CD4-positive, alpha-beta T cell (primary cell): ENCODE results near the gene MAMDC2. TPM values are rescaled to one million over a fixed set of nuclear protein-coding genes. Genes with fewer than 3 reads are reported as not detected.

Source experiments
- ATAC-seq: fragments of 200-7000 bp; cut with Tn5 transposase; one replicate; pipeline ENCODE4 v1.10.0; 2022; ENCODE audit warnings: mild to moderate bottlenecking; ENCODE audit not compliant: poor library complexity
- CTCF ChIA-PET: fragments of 350-600 bp; sonication (Branson Sonifier 250); formaldehyde crosslinking; loops from one replicate; lab custom pipeline; 2021; ENCODE audit warnings: antibody characterized with exemption, inconsistent platforms; lab: Charles Lee
- POLR2A ChIA-PET: fragments of 350-600 bp; sonication (Branson Sonifier 250); formaldehyde crosslinking; loops from one replicate; lab custom pipeline; 2021; ENCODE audit warnings: antibody characterized with exemption, inconsistent platforms; lab: Charles Lee
- DNase-seq, 14 experiments: peaks; one replicate each; pipeline ENCODE4 v3.0.0-alpha.2; 2013 to 2020; ENCODE audit warnings: mixed read lengths in 2 of 14
- H3K27ac ChIP-seq, 2 donors: one replicate each; pipeline versions ENCODE4 v1.5.1 to v1.7.0; 2013; ENCODE audit warnings: low read length in 2 of 2, low read depth in 1 of 2, mild to moderate bottlenecking in 1 of 2
- H3K27me3 ChIP-seq, 2 experiments: 1 replicate in 1 of 2; 2 replicates in 1 of 2; pipeline versions ENCODE4 v1.6.1 to v1.7.0; 2013; ENCODE audit warnings: low read length in 2 of 2, control low read depth in 1 of 2, mild to moderate bottlenecking in 1 of 2, moderate library complexity in 1 of 2; ENCODE audit not compliant: insufficient read depth in 2 of 2, control insufficient read depth in 1 of 2
- H3K36me3 ChIP-seq: one replicate; pipeline ENCODE4 v1.6.1; 2013; ENCODE audit warnings: low read length, control low read depth; ENCODE audit not compliant: insufficient read depth
- H3K4me1 ChIP-seq: one replicate; pipeline ENCODE4 v1.6.1; 2013; ENCODE audit warnings: low read length, control low read depth; ENCODE audit not compliant: insufficient read depth
- H3K4me3 ChIP-seq: one replicate; pipeline ENCODE4 v1.5.1; 2013; ENCODE audit warnings: mild to moderate bottlenecking, low read length, moderate library complexity
- H3K9me3 ChIP-seq, 2 experiments: 1 replicate in 1 of 2; 2 replicates in 1 of 2; pipeline versions ENCODE4 v1.6.1 to v1.7.0; 2013; ENCODE audit warnings: low read length in 2 of 2, mild to moderate bottlenecking in 2 of 2, control low read depth in 1 of 2, moderate library complexity in 1 of 2; ENCODE audit not compliant: control insufficient read depth in 1 of 2, insufficient read depth in 1 of 2
- H3K27ac Mint-ChIP-seq: one replicate; pipeline ENCODE4 v1.8.0; 2020; ENCODE audit warnings: mixed read lengths
- H3K27me3 Mint-ChIP-seq: one replicate; pipeline ENCODE4 v1.8.0; 2021; ENCODE audit warnings: mixed read lengths
- H3K36me3 Mint-ChIP-seq: one replicate; pipeline ENCODE4 v1.8.0; 2021; ENCODE audit warnings: low read depth, mixed read lengths
- H3K4me1 Mint-ChIP-seq: one replicate; pipeline ENCODE4 v1.8.0; 2021; ENCODE audit warnings: low read depth, mixed read lengths
- H3K4me3 Mint-ChIP-seq: one replicate; pipeline ENCODE4 v1.8.0; 2020; ENCODE audit warnings: mild to moderate bottlenecking, mixed read lengths
- H3K9me3 Mint-ChIP-seq: one replicate; pipeline ENCODE4 v1.8.0; 2020; ENCODE audit warnings: mixed read lengths
- intact Hi-C, 2 experiments: fragments of 100-400 bp; cut with DNase I in 1 of 2; cut with micrococcal nuclease in 1 of 2; formaldehyde crosslinking; loops; one replicate each; pipeline versions ENCODE4 v1.15.1 to v1.9.0; 2023 to 2025; cut with DNase I, micrococcal nuclease
- total RNA-seq, 174 experiments: library from RNA in 2 of 174; stranded (reverse) in 2 of 174; gene quantifications; one replicate each; pipeline ENCODE4 v1.2.3 and lab custom pipeline; 2021 to 2026
- TF ChIP-seq, protein P1 (sequence below): fragments of 200-600 bp; IDR thresholded peaks from one replicate; pipeline ENCODE4 v1.8.0; 2022; ENCODE audit warnings: antibody characterized with exemption, mild to moderate bottlenecking

Gene MAMDC2
- total RNA-seq, 2 experiments from 2014 or later, result 0.08 TPM; not detected in 1

- H3K4me3 ChIP-seq, result no peak overlapping the region
- H3K36me3 Mint-ChIP-seq, result no peaks in the 10 kb centered on the region
- ATAC-seq, result no peak
- intact Hi-C loops, result no loop called here
- no peak overlapping the region for H3K27ac Mint-ChIP-seq
- no peak overlapping the region for H3K27ac ChIP-seq
- no peaks in the 10 kb centered on the region for H3K4me1 Mint-ChIP-seq
- H3K9me3 ChIP-seq, result no peaks in the 10 kb centered on the region
- H3K9me3 Mint-ChIP-seq, result no peaks in the 10 kb centered on the region
- H3K27me3 ChIP-seq, result no peaks in the 10 kb centered on the region
- no peak overlapping the region for H3K4me3 Mint-ChIP-seq
- CTCF ChIA-PET, result no interaction called here
- TF ChIP-seq, protein P1, sequence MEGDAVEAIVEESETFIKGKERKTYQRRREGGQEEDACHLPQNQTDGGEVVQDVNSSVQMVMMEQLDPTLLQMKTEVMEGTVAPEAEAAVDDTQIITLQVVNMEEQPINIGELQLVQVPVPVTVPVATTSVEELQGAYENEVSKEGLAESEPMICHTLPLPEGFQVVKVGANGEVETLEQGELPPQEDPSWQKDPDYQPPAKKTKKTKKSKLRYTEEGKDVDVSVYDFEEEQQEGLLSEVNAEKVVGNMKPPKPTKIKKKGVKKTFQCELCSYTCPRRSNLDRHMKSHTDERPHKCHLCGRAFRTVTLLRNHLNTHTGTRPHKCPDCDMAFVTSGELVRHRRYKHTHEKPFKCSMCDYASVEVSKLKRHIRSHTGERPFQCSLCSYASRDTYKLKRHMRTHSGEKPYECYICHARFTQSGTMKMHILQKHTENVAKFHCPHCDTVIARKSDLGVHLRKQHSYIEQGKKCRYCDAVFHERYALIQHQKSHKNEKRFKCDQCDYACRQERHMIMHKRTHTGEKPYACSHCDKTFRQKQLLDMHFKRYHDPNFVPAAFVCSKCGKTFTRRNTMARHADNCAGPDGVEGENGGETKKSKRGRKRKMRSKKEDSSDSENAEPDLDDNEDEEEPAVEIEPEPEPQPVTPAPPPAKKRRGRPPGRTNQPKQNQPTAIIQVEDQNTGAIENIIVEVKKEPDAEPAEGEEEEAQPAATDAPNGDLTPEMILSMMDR, result no peak
- H3K4me1 ChIP-seq, result no peaks in the 10 kb centered on the region
- no peaks in the 10 kb centered on the region for H3K36me3 ChIP-seq
- POLR2A ChIA-PET, result no interaction called here
- peaks cover 20% of the 10 kb centered on the region for H3K27me3 Mint-ChIP-seq
- DNase-seq, result no peak
These were observed 46.1 kb upstream of the MAMDC2 start for GRCh38 chr9:69997524-69997923.

DNA sequence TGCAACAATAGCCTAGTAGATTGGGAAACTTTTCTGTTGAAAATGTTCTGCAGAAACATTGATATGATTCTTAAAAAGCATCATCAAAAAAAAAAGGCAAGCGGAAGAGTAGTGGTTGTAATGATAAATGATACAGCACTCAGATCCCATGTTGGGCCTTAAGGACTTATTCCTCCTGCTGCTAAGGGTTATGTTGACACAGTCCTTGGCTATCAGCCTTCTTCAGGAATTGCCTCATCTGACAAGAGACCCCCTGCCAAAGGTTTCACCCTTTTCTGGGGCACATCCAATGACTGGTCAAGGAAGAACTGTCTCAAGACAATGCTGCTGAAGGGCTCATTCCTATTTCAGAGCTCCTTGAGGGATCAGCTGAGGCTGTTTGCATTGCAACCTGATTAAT is 44.3 kb upstream of the MAMDC2 start:
- no peak for ATAC-seq
- CTCF ChIA-PET, result no interaction called here
- no peaks in the 10 kb centered on the region for H3K4me1 ChIP-seq
- H3K9me3 ChIP-seq, result no peaks in the 10 kb centered on the region
- intact Hi-C loops, result no loop called here
- Mint-ChIP-seq H3K36me3 (no peaks in the 10 kb centered on the region), H3K4me3 (no peak overlapping the region), H3K27me3 (peaks cover 8% of the 10 kb centered on the region), H3K4me1 (no peaks in the 10 kb centered on the region), H3K27ac (no peak overlapping the region), H3K9me3 (no peaks in the 10 kb centered on the region)
- H3K36me3 ChIP-seq, result no peaks in the 10 kb centered on the region
- POLR2A ChIA-PET, result no interaction called here
- no peaks in the 10 kb centered on the region for H3K27me3 ChIP-seq
- TF ChIP-seq, protein P1, result no peak
- no peak overlapping the region for H3K27ac ChIP-seq
- H3K4me3 ChIP-seq, result no peak overlapping the region
- no peak for DNase-seq

DNA sequence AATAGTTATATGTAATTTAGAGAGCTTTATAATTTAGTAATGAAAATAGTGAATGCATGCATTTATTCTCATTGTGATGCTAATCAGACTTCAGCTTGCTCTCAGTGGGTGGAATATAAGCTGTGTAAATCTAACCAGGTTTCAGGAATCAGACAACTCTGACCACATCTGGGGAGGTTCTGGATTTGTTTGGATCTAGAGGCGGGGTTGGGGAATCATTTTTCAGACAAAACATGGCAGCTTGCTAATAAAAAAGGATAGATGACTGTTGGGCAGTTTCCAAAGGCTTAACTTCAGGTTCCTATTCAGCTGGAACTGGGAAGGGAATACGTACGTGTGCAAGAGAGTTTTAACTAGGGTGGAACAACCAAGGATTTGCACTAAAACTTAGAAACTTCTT is 43.2 kb upstream of the MAMDC2 start:
- Mint-ChIP-seq H3K4me1 (no peaks in the 10 kb centered on the region), H3K4me3 (no peak overlapping the region), H3K9me3 (no peaks in the 10 kb centered on the region), H3K27me3 (peaks cover 7% of the 10 kb centered on the region), H3K36me3 (no peaks in the 10 kb centered on the region), H3K27ac (no peak overlapping the region)
- no peaks in the 10 kb centered on the region for H3K36me3 ChIP-seq
- ATAC-seq, result no peak
- POLR2A ChIA-PET, result no interaction called here
- DNase-seq, result no peak
- H3K4me3 ChIP-seq, result no peak overlapping the region
- TF ChIP-seq, protein P1, result no peak
- no peak overlapping the region for H3K27ac ChIP-seq
- intact Hi-C loops, result no loop called here
- H3K4me1 ChIP-seq, result no peaks in the 10 kb centered on the region
- no peaks in the 10 kb centered on the region for H3K9me3 ChIP-seq
- no peaks in the 10 kb centered on the region for H3K27me3 ChIP-seq
- CTCF ChIA-PET, result no interaction called here
